GM12864 (cell line): Measurements from ENCODE around the gene NRP1.
A peak's percentile ranks its signal among the peaks of the same experiment; 100 is the strongest.

ENCODE experiments used
- DNase-seq: peaks from one replicate; pipeline ENCODE4 v3.0.0-alpha.2; 2011; ENCODE audit warnings: low read depth
- H3K4me3 ChIP-seq: 2 replicates; pipeline ENCODE4 v1.5.1; 2011; ENCODE audit warnings: mild to moderate bottlenecking, low read depth, low read length, control low read depth
- TF ChIP-seq, protein P1 (sequence below): IDR thresholded peaks from 2 replicates; pipeline ENCODE4 v1.5.1; 2011; ENCODE audit warnings: low read depth, mild to moderate bottlenecking, moderate library complexity, low read length, control low read depth, inconsistent platforms; ENCODE audit errors: missing control alignments

The NRP1 gene

DNA sequence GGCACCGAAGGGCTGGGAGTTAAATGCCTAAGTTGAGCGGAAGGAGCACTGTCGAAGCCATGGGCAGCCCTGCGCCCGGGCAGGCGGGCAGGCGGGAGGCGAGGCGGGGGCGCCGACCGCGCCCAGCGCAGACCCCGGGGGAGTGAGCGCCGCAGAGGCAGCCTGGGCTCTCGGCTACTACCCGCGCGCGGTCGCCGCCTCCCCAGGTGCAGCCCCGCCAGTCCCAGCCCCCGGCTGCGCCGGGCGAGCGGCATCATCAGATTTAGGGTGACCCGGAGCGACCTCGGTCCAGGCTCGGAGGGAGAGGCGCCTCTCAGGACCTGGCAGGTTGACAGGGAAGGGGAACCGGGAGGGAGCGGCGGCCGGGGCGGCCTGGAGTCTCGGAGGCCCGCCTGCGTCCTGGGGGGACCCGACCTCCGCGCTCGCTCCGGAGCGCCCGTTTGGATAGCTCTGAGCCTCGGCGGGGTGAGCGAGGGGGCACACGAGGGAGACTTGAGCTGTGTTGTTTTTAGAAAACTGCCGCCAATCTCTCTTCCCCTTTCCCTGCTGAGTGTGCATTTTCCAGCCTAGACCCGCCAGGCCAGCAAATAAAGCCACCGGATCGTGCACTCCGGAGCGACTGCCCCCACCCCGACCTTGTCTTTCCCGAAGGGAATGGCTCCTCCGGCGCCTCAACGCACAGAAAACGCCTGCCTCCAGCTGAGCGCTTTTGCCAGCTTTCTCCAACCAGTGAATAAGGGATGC, 2.3 kb upstream of the NRP1 start:
- H3K4me3 ChIP-seq: no peak overlapping the region
- TF ChIP-seq, protein P1, sequence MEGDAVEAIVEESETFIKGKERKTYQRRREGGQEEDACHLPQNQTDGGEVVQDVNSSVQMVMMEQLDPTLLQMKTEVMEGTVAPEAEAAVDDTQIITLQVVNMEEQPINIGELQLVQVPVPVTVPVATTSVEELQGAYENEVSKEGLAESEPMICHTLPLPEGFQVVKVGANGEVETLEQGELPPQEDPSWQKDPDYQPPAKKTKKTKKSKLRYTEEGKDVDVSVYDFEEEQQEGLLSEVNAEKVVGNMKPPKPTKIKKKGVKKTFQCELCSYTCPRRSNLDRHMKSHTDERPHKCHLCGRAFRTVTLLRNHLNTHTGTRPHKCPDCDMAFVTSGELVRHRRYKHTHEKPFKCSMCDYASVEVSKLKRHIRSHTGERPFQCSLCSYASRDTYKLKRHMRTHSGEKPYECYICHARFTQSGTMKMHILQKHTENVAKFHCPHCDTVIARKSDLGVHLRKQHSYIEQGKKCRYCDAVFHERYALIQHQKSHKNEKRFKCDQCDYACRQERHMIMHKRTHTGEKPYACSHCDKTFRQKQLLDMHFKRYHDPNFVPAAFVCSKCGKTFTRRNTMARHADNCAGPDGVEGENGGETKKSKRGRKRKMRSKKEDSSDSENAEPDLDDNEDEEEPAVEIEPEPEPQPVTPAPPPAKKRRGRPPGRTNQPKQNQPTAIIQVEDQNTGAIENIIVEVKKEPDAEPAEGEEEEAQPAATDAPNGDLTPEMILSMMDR: no peak
- DNase-seq: no peak

GRCh38 chr10:33335801-33336581, 1.5 kb upstream of the NRP1 start:
- no peak overlapping the region for H3K4me3 ChIP-seq
- TF ChIP-seq, protein P1: no peak
- DNase-seq: no peak

- H3K4me3 ChIP-seq: no peak overlapping the region
- DNase-seq: no peak
- TF ChIP-seq, protein P1: no peak
These were observed 1.0 kb upstream of the NRP1 start for GRCh38 chr10:33335551-33335800.

DNA sequence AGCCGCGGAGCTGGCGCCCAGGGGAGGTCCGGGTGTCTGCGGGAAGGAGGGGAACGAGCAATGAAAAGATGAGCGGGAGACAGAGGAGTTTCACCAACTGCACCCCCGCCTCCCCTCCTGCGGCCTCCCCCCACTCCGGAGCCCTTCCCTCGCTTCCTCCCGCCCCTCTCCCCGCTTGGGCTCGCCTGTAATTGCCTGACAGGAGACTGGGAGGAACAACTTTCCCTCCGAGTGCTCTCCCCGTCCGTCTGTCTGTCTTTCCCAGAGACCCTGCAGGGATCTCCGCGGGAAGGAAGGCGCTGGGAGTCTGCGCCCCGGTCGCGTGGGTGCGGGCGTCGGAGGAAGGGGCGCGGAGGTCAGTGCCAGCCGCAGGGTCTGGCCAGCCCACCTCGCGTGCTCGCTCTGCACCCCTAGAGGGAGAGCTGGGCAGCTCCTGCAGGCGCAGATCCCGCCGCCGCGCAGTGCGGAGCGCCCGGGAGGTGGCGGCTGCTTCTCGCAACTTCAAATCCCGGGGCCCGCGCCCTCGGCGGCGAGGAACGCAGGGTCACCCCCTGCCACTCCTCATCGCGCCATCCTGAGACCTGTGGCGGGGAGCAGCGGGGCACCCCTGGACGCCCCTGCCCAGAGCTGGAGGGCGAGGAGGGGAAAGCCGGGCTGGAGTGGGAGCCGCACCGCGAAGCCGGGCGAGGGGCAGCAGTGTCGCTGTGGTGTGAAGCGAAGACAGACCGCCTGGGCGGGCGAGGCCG, 511 bp upstream of the NRP1 start:
- no peak overlapping the region for H3K4me3 ChIP-seq
- no peak for DNase-seq
- TF ChIP-seq, protein P1: no peak

DNA sequence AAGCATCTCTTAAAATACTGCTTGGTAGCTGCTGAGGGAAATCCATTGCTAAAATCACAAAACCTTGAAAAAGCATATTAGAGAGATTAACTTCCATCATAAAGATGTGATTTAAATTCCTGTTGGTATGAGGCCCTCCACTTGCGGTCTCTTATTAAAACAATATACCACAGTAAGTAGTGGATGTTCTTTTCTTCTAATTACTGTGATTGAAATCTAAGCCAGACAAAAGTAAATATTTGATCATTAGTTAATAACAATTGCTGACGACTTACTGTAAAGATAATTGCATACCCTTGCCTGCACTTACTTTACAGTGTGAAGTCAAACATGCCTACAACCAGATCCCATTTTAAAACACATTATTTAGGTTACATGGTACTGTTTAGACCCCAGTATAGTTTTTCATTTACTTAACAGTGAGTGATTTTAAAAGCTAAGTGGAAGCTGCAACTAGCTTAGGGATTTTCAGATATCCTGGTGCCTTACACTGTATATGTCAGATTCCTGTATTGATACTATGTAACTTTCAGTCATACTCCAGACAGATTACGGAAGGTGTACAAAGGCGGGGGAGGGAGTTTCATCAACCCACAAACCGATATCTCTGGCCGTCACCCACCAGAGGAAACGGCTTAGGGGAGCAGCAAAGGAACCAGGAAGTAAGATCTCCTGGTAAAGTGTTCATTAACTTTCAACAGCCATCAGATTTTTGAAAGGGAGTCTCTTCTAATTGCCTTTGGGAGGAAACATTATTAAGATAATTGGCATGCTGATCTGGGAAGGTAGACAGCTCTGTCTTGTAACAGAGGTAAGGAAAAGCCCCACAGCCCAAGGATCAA, 986 bp downstream of the NRP1 start:
- DNase-seq: peak; percentile 0
- TF ChIP-seq, protein P1: no peak
- H3K4me3 ChIP-seq: no peak overlapping the region

GRCh38 chr10:33332183-33333065, 2.0 kb downstream of the NRP1 start:
- no peak for DNase-seq
- TF ChIP-seq, protein P1: no peak
- no peak overlapping the region for H3K4me3 ChIP-seq
